AG08396 (cell line): ENCODE measurements around the gene USP13.
A peak's percentile ranks its signal among the peaks of the same experiment; 100 is the strongest.

Source experiments
- DNase-seq: peaks from one replicate; pipeline ENCODE4 v3.0.0; 2012; ENCODE audit warnings: low spot score, mixed read lengths

Gene USP13

GRCh38 chr3:179697736-179698332 is 45.0 kb downstream of the USP13 start:
- DNase-seq: no peak

- DNase-seq: no peak
Observed at GRCh38 chr3:179700716-179701115, 47.9 kb downstream of the USP13 start.

- DNase-seq: no peak
Observed at GRCh38 chr3:179701176-179701827, 48.5 kb downstream of the USP13 start.

GRCh38 chr3:179702271-179702947 is 49.6 kb downstream of the USP13 start:
- DNase-seq: no peak

- DNase-seq: no peak
Observed at GRCh38 chr3:179703816-179704215, 51.0 kb downstream of the USP13 start.

- peak; percentile 58 for DNase-seq
Observed at GRCh38 chr3:179706233-179706632, 53.4 kb downstream of the USP13 start.

DNA sequence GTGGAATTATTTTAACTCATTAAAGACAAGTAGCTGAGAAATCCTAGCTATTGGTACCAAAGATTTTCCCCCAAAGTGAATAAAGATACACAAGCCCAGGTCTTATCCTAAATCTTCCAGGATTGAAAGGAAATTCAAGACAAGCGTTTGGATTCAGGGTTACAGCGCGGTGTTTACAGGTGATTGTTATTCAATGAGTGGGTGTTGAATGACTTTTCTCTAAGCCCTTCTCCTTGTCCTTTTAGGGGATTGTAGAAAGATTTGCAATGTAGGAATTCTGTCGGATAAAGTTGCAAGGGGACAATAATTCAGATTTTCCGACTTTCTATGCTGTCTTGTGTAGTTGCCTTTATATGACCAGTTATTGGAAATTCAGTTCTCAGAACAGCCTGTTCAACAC is 57.2 kb downstream of the USP13 start:
- DNase-seq: no peak

DNA sequence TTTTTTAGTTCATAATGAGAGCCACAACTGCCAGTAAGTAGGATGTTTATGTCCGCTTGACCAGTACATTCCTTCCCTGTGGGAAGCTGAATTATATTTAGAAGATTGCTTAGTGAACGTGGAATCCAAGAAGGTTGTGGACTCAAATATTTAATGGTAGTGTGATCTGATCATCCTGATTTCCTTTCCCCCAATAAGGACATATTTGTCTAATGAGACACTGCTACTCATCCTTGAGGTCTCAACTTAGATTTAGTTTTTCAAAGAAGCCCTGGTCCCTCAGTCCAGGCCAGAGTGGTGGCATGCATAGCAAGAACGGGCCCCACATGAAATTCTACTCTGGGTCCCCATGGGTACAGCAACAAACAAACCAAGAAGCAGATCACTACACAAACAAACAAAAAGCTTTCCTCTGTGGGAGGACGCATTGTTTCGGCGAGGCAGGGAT is 60.8 kb downstream of the USP13 start:
- peak; percentile 62 for DNase-seq

DNA sequence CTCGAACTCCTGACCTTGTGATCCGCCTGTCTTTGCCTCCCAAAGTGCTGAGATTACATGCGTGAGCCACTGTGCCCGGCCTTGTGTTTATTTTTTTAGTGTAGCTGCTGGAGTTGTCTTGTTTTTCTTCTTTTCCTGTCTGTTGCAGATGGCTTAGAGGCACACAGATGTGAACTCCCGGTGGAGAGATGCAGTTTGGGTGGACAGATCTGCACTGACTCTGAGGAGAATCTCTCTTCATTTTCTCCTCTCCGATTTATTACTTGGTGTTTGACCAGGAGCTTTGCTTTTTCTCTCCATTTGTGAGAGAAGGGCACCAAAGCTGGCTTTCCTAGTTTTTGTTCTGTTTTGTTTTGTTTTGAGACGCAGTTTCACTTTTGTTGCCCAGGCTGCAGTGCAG is 62.7 kb downstream of the USP13 start:
- DNase-seq: no peak

- DNase-seq: no peak
Observed at GRCh38 chr3:179716226-179716625, 63.4 kb downstream of the USP13 start.

GRCh38 chr3:179716811-179717210 is 64.0 kb downstream of the USP13 start:
- DNase-seq: peak; percentile 74

DNA sequence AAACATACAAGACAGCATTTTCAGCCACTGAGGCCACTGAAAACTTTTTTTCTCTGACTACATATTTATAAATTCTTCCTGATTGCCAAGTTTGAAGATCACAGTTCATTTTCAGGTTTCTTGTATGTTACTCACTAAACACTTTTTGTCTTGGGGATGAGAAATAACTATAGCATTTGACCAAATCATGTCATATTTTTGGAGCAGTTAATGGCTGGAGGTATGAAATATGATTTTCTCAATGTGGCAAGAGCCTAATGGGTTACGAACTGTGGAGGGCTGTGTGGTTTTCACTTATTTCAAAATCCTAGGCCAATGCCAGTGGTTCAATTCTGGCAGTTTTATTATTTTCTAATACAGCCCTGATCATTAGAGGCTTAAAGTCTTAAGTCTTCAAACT is 64.4 kb downstream of the USP13 start:
- no peak for DNase-seq

GRCh38 chr3:179719048-179719734 is 66.4 kb downstream of the USP13 start:
- no peak for DNase-seq

- DNase-seq: no peak
Observed at GRCh38 chr3:179720196-179720595, 67.4 kb downstream of the USP13 start.

DNA sequence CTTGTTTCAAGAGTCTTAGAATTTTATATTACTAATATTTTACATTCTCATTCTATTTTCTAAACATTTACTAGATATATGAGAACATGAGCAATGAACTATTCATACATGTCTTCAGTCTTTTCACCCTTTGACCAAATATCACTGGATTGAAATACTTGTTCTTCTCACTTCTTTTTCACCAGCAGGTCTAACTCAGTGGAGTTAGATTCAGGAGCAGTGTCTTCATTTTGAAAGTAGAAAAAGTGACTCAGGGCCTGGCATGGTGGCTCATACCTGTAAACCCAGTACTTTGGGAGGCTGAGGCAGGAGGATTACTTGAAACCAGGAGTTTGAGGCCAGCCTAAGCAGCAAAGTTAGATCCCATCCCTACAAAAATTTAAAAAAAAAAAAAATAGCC is 70.8 kb downstream of the USP13 start:
- DNase-seq: no peak

GRCh38 chr3:179726075-179726699 is 73.3 kb downstream of the USP13 start:
- no peak for DNase-seq

DNA sequence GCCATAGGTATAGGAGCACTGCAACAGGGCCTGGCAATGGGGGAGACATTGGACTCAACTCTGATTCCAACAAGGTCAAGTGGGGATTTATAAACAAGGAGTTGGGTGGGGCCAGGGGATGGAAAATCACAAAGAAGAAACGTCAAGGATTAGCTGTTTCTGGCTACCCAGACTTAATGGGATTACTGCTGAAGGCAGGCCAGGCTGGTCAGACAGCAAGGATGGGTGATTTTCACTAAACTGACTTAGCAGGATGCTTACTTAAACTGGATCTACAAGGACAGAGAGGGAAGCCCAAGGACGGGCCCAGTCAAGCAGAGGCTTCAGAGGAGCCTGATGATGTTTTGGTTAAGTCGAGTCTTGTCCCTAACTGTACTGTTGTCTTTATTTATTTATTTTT is 76.2 kb downstream of the USP13 start:
- DNase-seq: no peak

GRCh38 chr3:179729981-179730380 is 77.1 kb downstream of the USP13 start:
- no peak for DNase-seq

DNA sequence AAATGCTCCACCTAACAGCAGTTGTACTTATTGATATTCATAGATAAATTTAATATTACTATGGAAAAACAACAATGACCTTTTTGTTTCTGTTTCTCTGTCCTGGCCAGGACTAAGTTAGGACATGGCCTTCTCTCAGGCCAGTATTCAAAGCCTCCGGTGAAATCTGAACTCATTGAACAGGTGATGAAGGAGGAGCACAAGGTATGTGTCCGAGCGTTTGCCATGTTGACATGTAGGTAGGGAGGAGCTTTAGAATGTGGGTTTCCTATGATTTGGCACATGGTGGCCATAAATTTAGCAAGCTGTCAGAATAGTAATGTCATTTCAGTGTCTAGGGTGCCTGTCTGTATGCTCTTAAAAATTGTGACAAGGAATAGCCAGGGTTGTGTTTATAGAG is 77.7 kb downstream of the USP13 start:
- DNase-seq: no peak

DNA sequence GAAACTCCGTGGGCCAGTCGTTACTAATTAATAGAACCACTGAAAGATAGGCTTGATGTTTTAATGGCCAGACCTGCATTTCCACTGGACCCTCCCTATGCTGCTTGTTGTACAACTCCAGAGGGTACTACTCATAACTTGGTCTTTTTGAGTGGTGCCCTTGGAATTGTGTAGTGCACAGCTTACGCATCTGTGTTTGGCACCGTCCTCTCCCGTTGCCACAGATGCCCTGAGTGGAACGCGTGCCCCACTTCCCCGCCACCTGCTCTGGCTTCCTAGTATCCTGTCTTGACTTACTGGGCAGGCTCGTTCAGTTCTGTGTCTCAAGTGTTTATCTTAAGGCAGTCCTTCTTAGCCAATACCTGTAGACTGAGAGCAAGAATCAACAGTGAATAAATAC is 78.7 kb downstream of the USP13 start:
- DNase-seq: no peak

DNA sequence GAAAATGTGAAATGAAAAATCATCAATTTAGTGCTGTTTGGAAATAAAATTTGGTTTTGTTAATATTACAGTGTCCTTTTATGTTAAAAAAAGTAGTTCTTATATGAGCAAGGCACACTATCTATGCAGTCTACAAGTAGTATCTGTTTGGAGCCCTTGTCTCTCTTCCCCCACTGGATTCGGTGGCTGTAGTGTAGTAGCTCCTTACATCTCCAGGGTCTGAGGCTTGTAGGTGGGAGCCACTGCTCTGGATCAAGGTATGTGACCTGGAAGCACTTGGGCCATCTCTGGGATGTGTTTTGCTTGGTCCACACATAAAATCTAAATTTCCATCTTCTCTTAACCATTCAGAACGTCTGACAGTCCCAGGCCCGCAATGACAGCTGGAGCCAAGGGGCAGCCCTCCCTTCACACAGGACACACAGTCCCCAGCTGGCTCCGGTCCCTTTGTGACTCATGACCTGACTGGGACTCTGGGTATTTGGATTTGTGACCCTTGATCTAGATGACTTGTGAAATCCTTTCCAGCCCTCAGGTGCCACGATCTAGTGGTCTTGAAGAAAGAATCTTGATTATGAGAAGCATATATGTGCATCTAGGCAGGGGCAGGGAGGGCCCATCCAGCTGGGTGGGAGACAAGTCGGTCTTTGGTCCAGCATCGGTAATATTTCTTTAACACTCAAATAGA is 80.0 kb downstream of the USP13 start:
- DNase-seq: no peak

DNA sequence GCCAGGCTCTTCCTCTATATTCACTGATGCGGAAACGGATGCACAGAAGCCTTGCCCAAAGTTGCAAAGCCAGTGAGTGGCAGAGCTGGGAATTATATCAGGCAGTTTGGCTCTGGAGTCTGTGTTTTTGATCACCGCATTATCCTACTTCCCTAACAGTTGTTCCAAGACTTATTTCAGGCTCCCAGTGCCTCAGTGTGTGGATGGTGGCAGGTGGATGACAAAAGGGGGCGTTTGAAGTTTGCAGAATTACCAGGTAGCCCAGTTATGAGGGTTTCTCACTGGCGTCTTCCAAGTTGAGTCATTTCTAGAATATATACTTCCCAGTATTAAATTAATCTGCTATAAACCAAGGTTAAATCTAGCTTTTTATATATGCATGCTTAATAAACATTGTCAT is 81.0 kb downstream of the USP13 start:
- DNase-seq: no peak
